Stimulated activated CD8-positive, alpha-beta memory T cell treated with anti-CD3 and anti-CD28 coated beads, Interleukin-15, amount 100 ng/mL, for 24 hours (primary cell): Measurements from ENCODE around the gene COL5A3.
A peak's percentile ranks its signal among the peaks of the same experiment; 100 is the strongest.
"Not testable (repeated sequence)": the region's sequence is repeated elsewhere in the genome, so short reads cannot be mapped to it uniquely, and the experiment has no call there.

Experiments
- DNase-seq: peaks from one replicate; pipeline ENCODE4 v3.0.0-alpha.2; 2020; ENCODE audit warnings: low read depth

Gene COL5A3

GRCh38 chr19:10010247-10010691 lies at the start of gene COL5A3:
COL5A3 (minus strand) TSS chr19:10010504; CDS start chr19:10010385, 119 bp downstream.
- no peak for DNase-seq

- DNase-seq = no peak
These were observed 42.5 kb upstream of the COL5A3 start for GRCh38 chr19:10052602-10053360.

- DNase-seq = no peak
These were observed 39.3 kb upstream of the COL5A3 start for GRCh38 chr19:10049626-10050025.

- DNase-seq = no peak
These were observed 35.1 kb upstream of the COL5A3 start for GRCh38 chr19:10045371-10045770.

GRCh38 chr19:10044390-10044789 lies 34.1 kb upstream of the COL5A3 start:
- DNase-seq = no peak

- no peak for DNase-seq
These were observed 33.1 kb upstream of the COL5A3 start for GRCh38 chr19:10043286-10043927.

- DNase-seq = no peak
These were observed 27.5 kb upstream of the COL5A3 start for GRCh38 chr19:10037809-10038208.

GRCh38 chr19:10037367-10037766 lies 27.1 kb upstream of the COL5A3 start:
- DNase-seq = no peak

- DNase-seq = no peak
These were observed 26.3 kb upstream of the COL5A3 start for GRCh38 chr19:10036601-10037071.

- no peak for DNase-seq
These were observed 23.3 kb upstream of the COL5A3 start for GRCh38 chr19:10033614-10034013.

GRCh38 chr19:10027158-10027997 lies 17.1 kb upstream of the COL5A3 start:
- DNase-seq = peak; percentile 69

GRCh38 chr19:10026744-10027143 lies 16.4 kb upstream of the COL5A3 start:
- no peak for DNase-seq

GRCh38 chr19:10023096-10023495 lies 12.8 kb upstream of the COL5A3 start:
- not testable (repeated sequence) for DNase-seq

GRCh38 chr19:10021863-10022262 lies 11.6 kb upstream of the COL5A3 start:
- no peak for DNase-seq

GRCh38 chr19:10021446-10021845 lies 11.1 kb upstream of the COL5A3 start:
- DNase-seq = no peak

GRCh38 chr19:10020851-10021250 lies 10.5 kb upstream of the COL5A3 start:
- no peak for DNase-seq

GRCh38 chr19:10019246-10019645 lies 8.9 kb upstream of the COL5A3 start:
- no peak for DNase-seq

- DNase-seq = no peak
These were observed 8.5 kb upstream of the COL5A3 start for GRCh38 chr19:10018786-10019185.

- DNase-seq = no peak
These were observed 8.0 kb upstream of the COL5A3 start for GRCh38 chr19:10018263-10018662.

GRCh38 chr19:10013834-10014618 lies 3.7 kb upstream of the COL5A3 start:
- DNase-seq = no peak

- DNase-seq = no peak
These were observed 3.0 kb upstream of the COL5A3 start, which contains the start of gene RDH8 for GRCh38 chr19:10013316-10013715. RDH8 (plus strand) TSS chr19:10013483; CDS start chr19:10013498, 15 bp downstream.

- DNase-seq = no peak
These were observed 1.7 kb upstream of the COL5A3 start for GRCh38 chr19:10011974-10012373.
